ENCODE data around the gene PRSS53. TPM values are rescaled to one million over a fixed set of nuclear protein-coding genes. Genes with fewer than 3 reads are reported as not detected.
"Not testable (repeated sequence)": the region's sequence is repeated elsewhere in the genome, so short reads cannot be mapped to it uniquely, and the experiment has no call there.

PRSS53 gene
- total and polyA plus RNA-seq, 7 donors: 1.1 to 9.1 (median 2.6) TPM; not detected in 2

- intact Hi-C loops (cut with DNase I): loop anchor here (5.0 kb wide), 1 partner anchor 36 kb away; no protein-coding TSS in a partner anchor
- WGBS, 2 donors: 91 to 92% methylated on average over 28 of the region's 28 CpGs
- H3K9me3 ChIP-seq: no peaks in the 10 kb centered on the region
- no peak for TF ChIP-seq POLR2AphosphoS5 (IDR thresholded peaks at IDR 0.05)
- peaks cover 0 to 32% (median 27%) of the 10 kb centered on the region in 4 donors for H3K4me1 ChIP-seq
- H3K27me3 ChIP-seq: no peaks in the 10 kb centered on the region
- peaks cover 8 to 26% (median 17%) of the 10 kb centered on the region in 4 donors for H3K36me3 ChIP-seq
- H3K27ac ChIP-seq: peak overlapping the region in 3 of 4 donors; percentile 89
- no peak overlapping the region for H3K4me3 ChIP-seq
- DNase-seq: no peak
These were observed 18.0 kb upstream of the PRSS53 start for GRCh38 chr16:31106509-31107464.

- H3K4me3 ChIP-seq: peak overlapping the region in 3 of 4 donors; percentile 16 to 24 (median 16)
- H3K9me3 ChIP-seq: no peaks in the 10 kb centered on the region
- intact Hi-C loops (cut with DNase I): loop anchor here (5.0 kb wide), 1 partner anchor 37 kb away; no protein-coding TSS in a partner anchor
- peak overlapping the region; percentile 65 to 89 (median 81) for H3K27ac ChIP-seq
- H3K36me3 ChIP-seq: peaks cover 7 to 16% (median 11%) of the 10 kb centered on the region in 4 donors
- 7 to 16% methylated on average over 33 of the region's 33 CpGs for WGBS, 2 donors
- DNase-seq: peak; percentile 95
- H3K27me3 ChIP-seq: no peaks in the 10 kb centered on the region
- H3K4me1 ChIP-seq: peaks cover 0 to 32% (median 27%) of the 10 kb centered on the region in 4 donors
- TF ChIP-seq CTCF (IDR thresholded peaks at IDR 0.05): peak; percentile 70 to 86 (median 80)
- peak in 1 of 4 donors; percentile 71 for TF ChIP-seq EP300 (IDR thresholded peaks at IDR 0.05)
- peak; percentile 46 to 75 (median 58) for TF ChIP-seq POLR2AphosphoS5 (IDR thresholded peaks at IDR 0.05)
- no peak for TF ChIP-seq POLR2A (IDR thresholded peaks at IDR 0.05)
These were observed 17.0 kb upstream of the PRSS53 start for GRCh38 chr16:31105677-31106213.

- WGBS, 2 donors: 85 to 88% methylated on average over 13 of the region's 13 CpGs
- DNase-seq; intact Hi-C loops (cut with DNase I); H3K9me3 ChIP-seq; H3K27ac ChIP-seq; H3K4me3 ChIP-seq; H3K27me3 ChIP-seq; H3K36me3 ChIP-seq; H3K4me1 ChIP-seq: not testable (repeated sequence)
These were observed 12.3 kb upstream of the PRSS53 start for GRCh38 chr16:31100876-31101641.

DNA sequence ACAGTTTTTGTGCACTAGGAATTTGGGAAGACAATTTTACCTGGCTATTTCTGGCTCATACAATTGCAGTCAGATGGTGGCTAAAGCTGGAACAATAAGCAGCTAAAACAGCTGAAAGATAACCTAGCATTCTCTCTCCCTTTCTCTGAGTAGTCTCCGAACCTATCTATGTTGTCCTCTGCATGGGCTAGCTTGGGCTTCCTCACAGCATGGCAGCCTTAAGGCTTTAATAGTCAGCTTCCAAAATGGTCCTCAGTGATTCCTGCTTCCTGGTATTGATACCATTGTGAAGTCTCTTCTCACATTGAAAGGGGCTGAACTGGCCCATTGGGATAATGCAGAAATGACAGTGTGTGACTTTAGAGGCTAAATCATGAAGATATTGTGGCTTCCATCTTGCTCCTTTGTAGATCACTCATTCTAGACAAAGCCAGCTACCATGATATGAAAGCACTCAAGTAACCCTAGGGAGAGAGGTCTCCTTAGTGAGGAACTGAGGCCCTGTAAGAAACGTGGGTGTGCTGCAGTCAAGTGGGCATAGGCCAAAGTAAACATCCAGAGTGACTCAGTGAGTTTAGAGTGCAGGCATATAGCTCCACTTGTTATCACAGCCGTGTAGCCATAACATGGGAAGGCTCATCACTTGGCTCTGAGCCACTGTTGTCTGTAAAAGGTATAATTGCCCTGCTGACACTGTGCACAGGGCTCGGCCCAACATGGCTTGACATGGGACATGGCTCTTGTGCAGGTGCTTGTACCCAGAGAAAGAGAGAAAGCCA is 11.3 kb upstream of the PRSS53 start:
- peaks cover 0 to 4% (median 1%) of the 10 kb centered on the region in 4 donors for H3K4me1 ChIP-seq
- H3K9me3 ChIP-seq: no peaks in the 10 kb centered on the region
- intact Hi-C loops (cut with DNase I): no loop called here
- H3K27ac ChIP-seq: no peak overlapping the region
- no peaks in the 10 kb centered on the region for H3K27me3 ChIP-seq
- 58 to 71% methylated on average over 4 of the region's 4 CpGs for WGBS, 2 donors
- H3K4me3 ChIP-seq: no peak overlapping the region
- DNase-seq: no peak
- TF ChIP-seq EP300 (IDR thresholded peaks at IDR 0.05): no peak
- TF ChIP-seq CTCF (IDR thresholded peaks at IDR 0.05): no peak
- no peak for TF ChIP-seq POLR2A (IDR thresholded peaks at IDR 0.05)
- TF ChIP-seq POLR2AphosphoS5 (IDR thresholded peaks at IDR 0.05): no peak
- no peaks in the 10 kb centered on the region for H3K36me3 ChIP-seq

Data from sigmoid colon (tissue), 7 donors.